Uterus (tissue), 2 donors: ENCODE results near the gene ZFYVE28.

ENCODE experiments used
- CTCF ChIP-seq, 4 experiments: fragments of 200-600 bp in 2 of 4; fragments of 450-650 bp in 2 of 4; sonication (generic) in 2 of 4; IDR thresholded peaks; one replicate each; pipeline ENCODE4 v1.5.1; 2016 to 2019; ENCODE audit warnings: antibody characterized with exemption in 4 of 4, mild to moderate bottlenecking in 2 of 4, moderate library complexity in 1 of 4
- POLR2A ChIP-seq, 2 donors: fragments of 450-650 bp; IDR thresholded peaks; one replicate each; pipeline ENCODE4 v1.6.1; 2016; ENCODE audit warnings: antibody characterized with exemption in 2 of 2, mild to moderate bottlenecking in 1 of 2, moderate library complexity in 1 of 2

DNA sequence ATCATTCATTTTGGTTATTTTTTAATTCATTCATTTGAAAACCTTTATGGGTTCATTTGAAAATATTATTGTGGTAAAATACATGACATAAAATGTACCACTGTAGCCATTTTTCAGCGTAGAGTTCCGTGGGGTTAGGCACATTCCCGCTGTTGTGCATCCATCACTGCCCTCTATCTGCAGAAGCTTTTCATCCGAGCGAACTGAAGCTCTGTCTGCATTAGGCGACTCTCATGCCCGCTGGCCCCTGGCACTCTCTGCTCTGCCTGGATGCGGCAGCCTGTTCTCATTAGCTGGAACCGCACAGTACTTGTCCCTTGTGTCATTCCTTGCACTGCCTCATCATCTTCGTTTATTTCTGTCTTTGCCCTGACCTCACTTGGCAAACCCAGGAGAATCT is 17.9 kb upstream of the ZFYVE28 start:
- TF ChIP-seq CTCF (IDR thresholded peaks at IDR 0.05) = no peak
- no peak for TF ChIP-seq POLR2A (IDR thresholded peaks at IDR 0.05)
